NOMO-1 treated with DMSO at 0.1 percent for 48 hours (cell line): Measurements from ENCODE around the gene HSD17B2.
"Not testable (repeated sequence)": the region's sequence is repeated elsewhere in the genome, so short reads cannot be mapped to it uniquely, and the experiment has no call there.

ENCODE experiments used
- DNase-seq: peaks from one replicate; lab custom pipeline; 2025; ENCODE audit not compliant: unreplicated experiment; lab: John Stamatoyannopoulos, UW

Gene HSD17B2

DNA sequence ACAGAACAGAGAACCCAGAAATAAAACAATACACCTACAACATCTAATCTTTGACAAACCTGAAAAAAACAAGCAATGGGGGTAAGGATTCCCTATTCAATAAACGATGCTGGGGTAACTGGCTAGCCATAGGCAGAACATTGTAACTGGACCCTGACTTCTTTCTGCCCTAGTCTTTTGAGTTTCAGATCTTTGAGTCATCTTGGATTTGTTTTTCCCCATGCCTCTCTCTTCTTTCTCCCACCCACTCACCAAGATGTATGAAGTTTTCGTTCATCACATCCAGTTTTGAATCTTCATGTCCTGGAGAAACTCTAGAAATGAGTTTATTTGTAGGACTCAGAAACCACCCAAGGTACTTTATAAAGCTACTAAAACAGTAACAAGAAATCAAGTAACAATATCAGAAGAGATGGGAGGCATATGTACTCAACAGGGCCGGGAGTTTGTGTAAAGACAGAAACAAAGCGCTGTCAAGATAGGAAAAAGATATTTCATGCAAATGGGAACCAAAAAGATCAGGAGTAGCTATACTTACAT, 39.0 kb downstream of the HSD17B2 start:
- no peak for DNase-seq

DNA sequence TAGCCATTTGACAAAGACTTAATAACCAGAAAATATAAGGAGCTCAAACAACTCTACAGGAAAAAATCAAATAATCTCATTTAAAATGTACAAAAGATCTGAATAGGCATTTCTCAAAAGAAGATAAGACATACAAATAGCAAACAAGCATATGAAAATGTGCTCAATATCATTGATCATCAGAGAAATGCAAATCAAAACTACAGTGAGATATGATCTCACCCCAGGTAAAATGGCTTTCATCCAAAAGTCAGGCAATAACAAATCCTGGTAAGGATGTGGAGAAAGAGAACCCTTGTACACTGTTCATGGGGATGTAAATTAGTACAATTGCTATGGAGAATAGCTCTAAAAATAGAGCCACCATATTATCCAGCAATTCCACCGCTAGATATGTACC, 43.1 kb downstream of the HSD17B2 start:
- DNase-seq = no peak

DNA sequence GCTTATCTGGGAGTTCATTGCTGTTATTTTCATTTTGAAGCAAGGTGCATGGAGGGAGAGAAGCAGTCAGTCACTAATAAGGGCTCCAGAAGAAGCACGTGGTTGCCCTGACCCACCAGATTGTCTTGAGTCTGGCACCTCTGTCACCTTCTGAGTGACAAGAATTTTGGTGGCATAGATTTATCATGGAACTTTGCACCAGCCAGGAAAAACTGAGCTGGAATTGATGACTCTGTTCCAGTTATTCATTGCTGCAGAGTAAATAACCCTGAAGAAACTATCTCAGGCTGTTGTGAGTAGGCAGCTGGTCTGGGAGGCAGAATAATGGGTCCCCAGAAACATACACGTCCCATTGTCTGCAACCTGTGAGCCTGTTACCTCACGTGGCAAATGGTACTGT, 44.8 kb downstream of the HSD17B2 start:
- DNase-seq = no peak

DNA sequence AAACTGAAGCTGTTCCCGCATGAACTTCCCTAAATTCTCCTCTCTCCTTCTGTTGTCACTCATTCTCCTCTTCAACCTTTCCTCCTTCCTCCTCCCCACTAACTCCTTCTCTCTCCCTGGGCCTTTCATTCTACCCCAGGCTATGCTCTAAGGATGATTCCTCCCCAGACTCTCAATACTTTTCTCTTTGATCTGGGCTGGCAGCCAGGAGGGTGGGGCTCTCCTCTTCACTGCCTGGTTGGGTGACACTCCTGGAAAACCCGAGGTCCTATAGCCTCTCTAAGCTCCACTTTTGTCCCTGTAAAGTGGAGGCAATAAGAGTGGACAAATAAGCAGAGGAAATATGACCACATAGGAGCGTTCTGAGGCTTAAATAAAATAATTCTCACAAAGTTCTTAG, 46.2 kb downstream of the HSD17B2 start:
- DNase-seq = no peak

DNA sequence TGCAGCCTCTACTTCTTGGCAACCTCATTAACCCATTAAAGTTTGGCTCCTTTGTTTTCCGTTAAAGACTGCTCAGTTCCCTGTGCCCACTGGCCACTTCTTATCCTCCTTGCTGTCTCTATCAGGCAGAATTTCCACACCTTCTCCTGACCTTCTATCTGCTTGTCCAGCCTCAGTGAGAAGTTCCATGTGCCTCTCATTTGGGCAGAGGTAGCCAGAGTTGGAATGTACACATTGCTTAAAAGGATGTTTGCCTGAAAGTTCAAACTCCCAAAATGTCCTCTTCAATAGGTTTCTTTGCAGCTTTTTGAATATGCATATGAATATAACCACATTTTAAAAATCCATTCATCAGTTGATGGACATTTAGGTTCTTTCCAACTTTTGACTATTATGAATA, 47.0 kb downstream of the HSD17B2 start:
- no peak for DNase-seq

DNA sequence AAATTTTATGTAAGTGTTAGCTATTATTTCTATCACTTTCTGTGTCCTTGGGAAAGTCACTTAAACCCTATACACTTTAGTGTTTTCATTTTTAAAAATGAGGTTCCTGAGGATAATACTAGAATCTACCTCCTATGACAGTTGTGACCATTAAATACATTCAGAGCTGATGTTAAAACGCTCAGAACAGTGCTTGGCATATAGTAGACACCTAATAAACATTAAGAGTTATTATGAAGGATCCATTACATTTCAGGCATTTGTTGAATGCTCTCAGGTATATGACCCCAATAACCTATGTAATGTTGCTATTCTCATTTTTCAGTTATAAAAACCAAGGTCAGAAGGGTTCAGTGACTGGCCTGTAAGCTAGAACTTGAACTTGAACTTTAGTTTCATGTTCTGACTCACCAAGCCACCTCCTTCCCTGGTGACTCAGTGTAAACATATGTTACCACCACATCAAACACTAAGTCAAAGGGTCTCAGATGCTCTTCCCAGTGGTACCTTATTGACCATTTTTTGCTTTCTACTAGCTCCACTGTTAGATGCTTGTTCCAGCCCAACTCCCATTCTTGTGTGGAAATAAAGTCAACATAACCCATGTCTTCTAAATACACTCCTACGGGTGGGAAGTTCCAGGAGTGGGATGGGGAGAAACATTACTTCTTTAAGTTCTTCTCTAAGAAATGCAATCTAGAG, 47.6 kb downstream of the HSD17B2 start:
- no peak for DNase-seq

DNA sequence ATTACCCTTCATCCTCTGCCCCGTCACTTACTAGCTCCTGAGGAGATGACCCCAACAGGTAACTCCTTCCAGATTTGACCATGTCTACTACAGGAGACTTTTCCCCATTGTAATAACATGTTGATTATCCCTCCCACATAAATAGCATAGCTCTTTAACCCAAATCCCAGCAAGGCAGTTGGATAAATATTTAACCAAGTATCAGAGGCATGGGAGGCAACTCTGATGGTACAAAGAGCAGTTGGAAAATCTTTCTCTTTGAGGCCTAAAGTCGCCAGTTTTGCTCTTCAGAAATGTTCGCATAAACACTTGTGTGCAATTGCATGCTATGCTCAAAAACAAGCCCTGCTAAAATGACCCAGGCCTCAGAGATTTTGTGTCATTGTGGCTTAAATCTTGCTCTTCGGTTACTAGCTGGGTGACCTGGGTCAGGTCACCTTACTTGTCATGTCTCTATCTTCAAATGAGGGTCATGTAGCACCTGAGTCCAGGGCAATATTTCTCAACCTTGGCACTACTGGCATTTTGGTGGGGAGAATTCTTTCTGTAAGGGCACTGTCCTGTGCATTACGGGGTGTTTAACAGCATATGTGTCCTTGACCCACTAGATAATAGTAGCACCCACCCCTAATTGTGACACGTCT, 48.8 kb downstream of the HSD17B2 start:
- DNase-seq = no peak

DNA sequence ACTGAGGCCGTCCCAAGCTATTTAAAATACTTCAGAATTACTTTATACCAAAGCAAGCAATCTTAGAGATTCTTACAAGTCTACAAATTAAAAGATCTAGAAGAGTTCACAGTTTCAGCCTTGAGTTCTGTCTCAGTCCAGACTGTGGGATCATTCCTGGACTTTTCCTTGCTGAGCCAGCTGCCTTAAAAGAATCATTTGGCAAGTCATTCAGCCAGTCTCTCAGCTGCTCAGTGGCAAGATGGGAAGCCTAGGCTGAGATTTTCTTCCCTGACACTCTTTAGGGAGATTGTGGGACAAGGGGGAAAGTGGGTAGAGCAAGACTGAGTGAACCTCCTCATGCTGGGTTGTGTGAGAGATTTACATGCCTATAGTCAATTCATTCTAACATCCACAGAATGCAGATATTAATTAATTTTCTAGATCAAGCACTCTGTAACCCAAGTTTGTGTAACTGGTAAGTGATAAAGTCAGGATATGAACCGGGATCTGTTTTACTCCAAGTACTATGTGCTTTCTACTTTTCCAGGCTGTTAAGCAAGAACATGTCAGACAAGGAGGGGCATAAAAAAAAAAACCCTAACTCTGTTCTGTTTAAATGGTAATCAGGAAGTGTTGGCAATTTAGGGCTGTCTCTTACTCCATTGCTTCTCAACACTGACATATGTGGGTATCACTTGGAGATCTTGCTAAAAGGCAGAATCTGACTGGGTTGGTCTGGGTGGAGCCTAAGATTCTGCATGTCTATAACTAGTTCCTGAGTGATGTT, 50.1 kb downstream of the HSD17B2 start:
- DNase-seq = no peak

DNA sequence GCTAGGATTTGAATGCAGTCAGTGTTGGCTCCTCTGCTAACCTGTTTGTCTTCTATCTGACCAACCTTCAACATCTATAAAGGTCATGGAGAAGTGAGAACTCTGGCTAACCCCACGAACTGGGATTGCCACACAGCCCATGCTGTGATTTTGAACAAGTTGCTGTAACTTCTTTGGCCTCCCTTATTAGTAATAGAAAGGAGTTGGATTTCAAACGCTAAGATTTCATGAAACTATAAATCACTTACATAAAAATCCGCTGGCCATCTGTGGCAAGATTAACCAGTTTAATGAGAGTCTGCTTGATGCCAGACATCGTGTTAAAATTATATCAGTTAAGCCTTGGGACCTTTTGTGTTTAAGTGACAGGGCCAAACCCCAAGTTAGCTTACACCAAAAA, 53.4 kb downstream of the HSD17B2 start:
- DNase-seq = no peak

DNA sequence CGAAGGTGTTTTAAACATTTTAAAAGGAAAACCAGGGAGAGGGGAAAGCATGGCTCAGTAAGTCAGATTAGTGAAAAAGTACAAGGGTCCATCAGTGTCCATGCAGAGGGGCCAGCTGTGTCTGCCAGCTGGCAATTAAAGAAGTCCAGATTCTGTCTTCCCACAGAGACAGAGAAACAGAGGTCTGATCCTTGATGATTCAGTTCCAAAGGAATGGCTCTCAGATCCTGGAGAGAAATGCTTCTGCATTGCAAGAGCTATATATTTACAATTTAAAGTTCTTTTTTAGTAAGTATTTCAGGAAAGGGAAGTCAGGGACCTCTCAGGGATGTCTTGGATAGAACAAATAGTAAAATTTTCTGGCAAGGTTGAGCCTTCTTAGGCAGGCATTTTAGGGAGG, 56.2 kb downstream of the HSD17B2 start:
- no peak for DNase-seq

DNA sequence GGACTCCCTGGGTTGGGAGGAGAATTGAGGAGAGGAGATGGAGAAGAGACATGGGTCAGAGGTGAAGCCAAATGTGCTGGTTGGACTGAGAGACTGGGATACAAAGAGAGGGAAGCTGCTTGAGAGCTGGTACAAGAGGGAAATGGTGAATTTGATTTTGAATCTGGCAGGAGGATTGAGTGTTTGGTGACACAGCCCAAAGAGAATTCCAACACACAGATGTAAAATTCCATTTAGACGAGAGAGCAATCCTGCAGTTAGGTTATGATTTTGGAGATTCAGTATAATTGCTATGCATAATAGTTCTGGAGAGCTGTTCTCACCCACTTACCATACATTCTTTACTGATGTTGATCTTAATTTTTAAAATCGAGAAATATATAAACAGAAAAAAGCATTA, 57.7 kb downstream of the HSD17B2 start:
- DNase-seq = no peak

DNA sequence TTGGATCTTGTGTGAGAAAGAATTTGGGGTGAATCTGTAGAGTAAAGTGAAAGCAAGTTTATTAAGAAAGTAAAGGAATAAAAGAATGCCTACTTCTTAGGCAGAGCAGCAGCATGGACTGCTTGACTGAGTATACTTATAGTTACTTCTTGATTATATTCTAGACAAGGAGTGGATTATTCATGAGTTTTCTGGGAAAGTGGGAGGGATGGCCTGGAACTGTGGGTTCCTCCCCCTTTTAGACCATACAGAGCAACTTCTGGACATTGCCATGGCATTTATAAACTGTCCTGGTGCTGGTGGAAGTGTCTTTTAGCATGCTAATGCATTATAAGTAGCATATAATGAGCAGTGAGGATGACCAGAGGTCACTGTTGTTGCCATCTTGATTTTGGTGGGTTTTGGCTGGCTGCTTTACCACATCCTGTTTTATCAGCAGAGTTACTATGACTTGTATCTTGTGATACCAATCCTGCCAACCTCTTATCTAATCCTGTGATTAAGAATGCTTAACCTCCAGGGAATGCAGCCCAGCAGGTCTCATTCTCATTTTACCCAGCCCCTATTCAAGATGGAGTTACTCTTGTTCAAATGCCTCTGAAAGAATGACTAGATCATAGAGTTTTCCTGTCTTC, 58.7 kb downstream of the HSD17B2 start:
- no peak for DNase-seq

DNA sequence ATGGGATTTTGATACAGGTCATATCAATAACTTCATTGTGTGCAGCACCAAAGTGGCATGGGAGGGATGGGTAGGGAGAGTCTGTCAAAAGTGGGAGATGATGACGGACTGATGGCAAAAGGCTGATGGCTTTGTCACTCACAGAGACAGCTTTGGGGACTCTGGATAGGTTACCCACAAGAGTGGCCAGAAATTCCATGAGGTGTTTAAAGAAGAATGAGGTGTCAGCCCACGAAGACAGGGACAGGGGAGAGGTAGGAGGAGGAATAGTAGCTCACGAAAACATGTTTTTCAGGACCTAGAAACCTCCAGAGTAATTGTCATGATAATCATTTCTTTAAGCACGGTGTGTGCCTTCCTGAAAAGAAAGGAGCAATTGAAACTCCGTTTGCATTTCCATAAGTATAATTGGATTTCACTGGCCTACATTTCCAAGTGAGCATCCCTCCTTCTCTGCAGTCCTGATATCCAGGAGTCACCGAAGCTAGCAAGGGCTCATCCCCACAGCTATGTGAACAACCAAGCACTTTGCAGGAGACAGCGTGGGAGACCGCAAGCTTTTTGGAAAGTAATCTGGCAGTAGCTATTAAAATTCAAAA, 60.0 kb downstream of the HSD17B2 start:
- DNase-seq = no peak

DNA sequence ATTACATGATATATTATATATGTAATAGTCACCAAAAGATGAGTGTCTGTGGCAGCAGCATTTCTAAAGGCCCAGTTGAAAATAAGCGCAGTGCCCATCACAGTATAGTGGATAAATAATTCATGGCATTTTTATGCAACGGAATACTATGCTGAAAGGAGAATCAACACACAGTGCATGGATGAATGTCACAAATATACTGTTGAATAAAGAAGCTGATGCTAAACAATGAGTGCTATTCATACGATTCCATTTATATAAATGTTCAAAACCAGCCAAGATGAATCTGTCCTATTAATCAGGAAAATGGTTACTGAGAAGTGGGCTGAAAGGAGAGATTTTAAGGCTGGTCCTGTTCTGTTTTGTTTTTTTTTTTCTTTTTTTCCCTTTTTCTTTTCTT, 61.6 kb downstream of the HSD17B2 start:
- no peak for DNase-seq

DNA sequence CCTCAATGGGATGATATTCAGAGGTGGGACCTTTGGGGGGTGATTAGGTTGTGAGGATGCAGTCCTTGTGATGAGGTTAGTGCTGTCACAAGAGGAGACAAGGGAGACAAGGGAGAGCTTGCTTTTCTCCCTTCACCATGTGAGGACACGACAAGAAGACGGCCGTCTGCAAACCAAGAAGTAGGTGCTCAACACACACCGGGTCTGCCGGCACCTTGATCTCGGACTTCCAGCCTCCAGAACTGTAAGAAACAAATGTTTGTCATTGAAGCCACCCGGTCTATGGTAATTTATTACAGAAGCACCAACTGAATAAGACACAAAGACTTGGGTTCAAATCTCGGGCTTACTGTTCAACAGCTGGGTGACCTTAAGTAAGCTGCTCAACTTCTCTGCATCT, 70.1 kb downstream of the HSD17B2 start:
- DNase-seq = no peak

DNA sequence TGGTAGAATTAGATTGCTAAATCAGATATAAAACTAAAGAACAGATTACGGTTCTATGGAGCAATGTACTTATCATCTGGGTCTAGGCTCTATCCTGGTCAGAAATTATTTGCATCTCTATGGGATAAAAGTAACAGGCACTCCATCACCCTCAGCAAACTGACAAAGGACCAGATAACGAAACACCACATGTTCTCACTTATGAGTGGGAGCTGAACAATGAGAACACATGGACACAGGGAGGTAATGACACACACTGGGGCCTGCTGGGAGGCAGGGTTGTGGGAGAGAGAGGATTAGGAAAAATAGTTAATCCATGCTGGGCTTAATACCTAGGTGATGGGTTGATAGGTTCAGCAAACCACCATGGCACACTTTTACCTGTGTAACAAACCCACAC, 73.0 kb downstream of the HSD17B2 start:
- DNase-seq = no peak

DNA sequence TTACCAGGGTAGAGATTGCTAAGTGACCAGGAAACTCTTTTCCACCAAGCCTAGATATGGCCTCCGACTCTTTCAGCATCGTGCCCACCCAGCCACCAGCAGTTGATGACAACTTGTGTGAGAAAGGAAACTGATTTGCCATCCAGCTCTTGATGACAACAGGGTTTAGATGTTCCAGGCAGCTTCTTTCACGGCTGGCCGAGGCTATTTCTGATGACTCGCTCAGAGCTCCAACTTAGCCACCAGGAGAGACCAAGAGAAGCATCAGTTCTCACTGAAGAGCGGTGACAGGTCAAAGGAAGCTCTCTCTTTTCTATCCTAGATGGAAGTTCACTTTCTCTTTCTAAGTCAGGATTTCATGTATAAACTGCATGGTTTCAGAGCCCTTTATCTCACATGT, 73.7 kb downstream of the HSD17B2 start:
- no peak for DNase-seq

DNA sequence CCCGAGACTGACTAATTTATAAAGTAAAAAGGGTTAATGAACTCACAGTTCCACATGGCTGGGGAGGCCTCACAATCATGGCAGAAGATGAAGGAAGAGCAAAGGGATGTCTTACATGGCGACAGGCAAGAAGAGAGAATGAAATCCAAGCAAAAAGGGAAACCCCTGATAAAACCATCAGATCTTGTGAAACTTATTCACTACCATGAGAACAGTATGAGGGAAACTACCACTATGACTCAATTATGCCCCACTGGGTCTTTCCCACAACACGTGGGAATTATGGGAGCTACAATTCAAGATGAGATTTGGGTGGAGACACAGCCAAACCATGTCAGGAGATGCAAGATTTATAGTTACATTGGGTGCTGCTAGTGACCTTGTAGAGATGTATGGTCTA, 74.2 kb downstream of the HSD17B2 start:
- not testable (repeated sequence) for DNase-seq

DNA sequence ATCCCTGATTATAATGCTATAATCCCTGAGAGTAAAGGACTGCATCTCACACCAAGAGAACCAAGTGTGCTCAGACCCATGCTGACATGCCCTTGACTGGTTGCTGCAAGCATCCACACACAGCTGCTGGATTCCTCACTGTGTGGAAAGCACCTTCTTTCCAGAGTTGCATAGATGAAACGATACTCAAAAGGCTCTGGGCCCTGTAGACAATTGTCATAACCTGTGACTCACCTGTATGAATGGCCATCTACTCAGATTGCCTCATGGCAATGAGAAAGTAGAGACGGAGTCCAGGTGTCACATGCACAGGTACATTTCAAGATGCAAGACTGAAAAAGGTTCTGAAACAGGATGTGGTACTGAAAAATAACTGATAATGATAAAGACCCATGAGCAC, 76.9 kb downstream of the HSD17B2 start:
- no peak for DNase-seq

DNA sequence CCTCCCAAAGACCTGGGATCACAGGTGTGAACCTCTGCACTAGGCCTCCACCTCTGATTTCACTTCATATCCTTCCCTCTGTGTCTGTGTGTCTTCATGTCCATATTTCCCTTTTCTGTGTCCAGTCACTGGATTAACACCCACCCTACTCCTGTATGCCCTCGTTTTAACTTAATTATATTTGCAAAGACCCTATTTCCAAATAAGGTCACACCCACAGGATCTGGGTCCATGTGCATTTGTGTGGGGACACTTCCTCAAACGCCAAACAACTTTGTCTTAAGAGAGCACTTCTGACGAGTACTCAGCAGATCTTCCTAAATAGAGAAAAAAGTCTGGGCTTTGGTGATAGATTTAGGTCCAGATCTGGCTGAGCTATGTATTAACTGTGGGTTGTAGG, 78.7 kb downstream of the HSD17B2 start:
- DNase-seq = no peak

DNA sequence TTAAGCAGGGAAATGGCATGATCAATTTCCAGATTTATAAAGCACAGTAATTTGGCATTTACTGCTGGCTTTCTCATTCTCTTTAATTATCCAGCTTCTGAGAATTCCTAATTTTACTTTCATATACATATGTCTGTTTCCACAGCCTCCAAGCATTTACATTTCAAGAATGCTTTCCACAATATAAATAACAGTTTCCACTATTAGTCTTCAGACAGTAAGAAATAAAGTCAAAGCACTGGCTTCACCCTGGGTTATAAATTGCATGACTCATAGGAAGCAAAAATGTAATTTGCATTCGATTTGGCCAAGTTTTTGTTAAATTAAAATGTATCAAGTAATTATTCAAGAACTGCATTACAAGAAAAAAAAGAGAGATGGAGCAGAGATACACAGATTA, 81.5 kb downstream of the HSD17B2 start:
- DNase-seq = no peak
